Cardiac muscle cell (in vitro differentiated cells and primary cell): ENCODE measurements around the gene PARP8. TPM values are rescaled to one million over a fixed set of nuclear protein-coding genes. Genes with fewer than 3 reads are reported as not detected.

ENCODE experiments used
- DNase-seq, 2 donors: peaks; one replicate each; pipeline versions ENCODE4 v3.0.0 to v3.0.0-alpha.2; 2010 to 2017; ENCODE audit warnings: low read depth in 1 of 2, low spot score in 1 of 2
- H3K27ac ChIP-seq: fragments of 200-600 bp; sonication (generic); 2 replicates; pipeline ENCODE4 v1.5.1; 2016
- H3K27me3 ChIP-seq: fragments of 200-600 bp; sonication (generic); 2 replicates; pipeline ENCODE4 v1.6.0; 2016; ENCODE audit warnings: control low read depth
- H3K36me3 ChIP-seq: fragments of 200-600 bp; sonication (generic); 2 replicates; pipeline ENCODE4 v1.5.1; 2016; ENCODE audit warnings: control low read depth
- H3K4me1 ChIP-seq: fragments of 200-600 bp; sonication (generic); 2 replicates; pipeline ENCODE4 v1.8.1; 2017; ENCODE audit warnings: low read depth, mild to moderate bottlenecking, mixed run types
- H3K4me3 ChIP-seq: fragments of 200-600 bp; sonication (generic); 2 replicates; pipeline ENCODE4 v1.5.1; 2016; ENCODE audit warnings: mild to moderate bottlenecking
- H3K9me3 ChIP-seq: fragments of 200-600 bp; sonication (generic); 2 replicates; pipeline ENCODE4 v1.5.1; 2017; ENCODE audit warnings: low read depth, mild to moderate bottlenecking, control low read depth
- CTCF ChIP-seq: IDR thresholded peaks from 2 replicates; pipeline ENCODE4 v1.5.1; 2012; ENCODE audit warnings: low read depth, mild to moderate bottlenecking, low read length
- polyA plus RNA-seq: library from polyadenylated mRNA; unstranded; fragments of >200 nt; fragmentation: Nextera tagmentation; extraction: Ambion mirVana; gene quantifications from 2 replicates; pipeline ENCODE4 v1.2.1, GENCODE V29; 2016
- total RNA-seq: library from RNA; depleted of rRNA; stranded (reverse); fragments of >200 nt; gene quantifications from 2 replicates; pipeline ENCODE4 v1.2.3, GENCODE V29; 2016

Gene PARP8
- total and polyA plus RNA-seq, 2 experiments from 2014 or later, result 18.2 to 19.8 TPM

- no peak for TF ChIP-seq CTCF
- Histone ChIP-seq H3K9me3 (no peaks in the 10 kb centered on the region), H3K4me1 (no peaks in the 10 kb centered on the region), H3K27me3 (peaks cover 3% of the 10 kb centered on the region), H3K36me3 (no peaks in the 10 kb centered on the region), H3K27ac (no peak overlapping the region), H3K4me3 (no peak overlapping the region)
- DNase-seq, result no peak
Observed at GRCh38 chr5:50849554-50849953, 183.1 kb downstream of the PARP8 start.

- Histone ChIP-seq H3K9me3 (no peaks in the 10 kb centered on the region), H3K4me1 (no peaks in the 10 kb centered on the region), H3K4me3 (no peak overlapping the region), H3K27me3 (peaks cover 3% of the 10 kb centered on the region), H3K36me3 (no peaks in the 10 kb centered on the region), H3K27ac (no peak overlapping the region)
- TF ChIP-seq CTCF, result no peak
- DNase-seq, result no peak
Observed at GRCh38 chr5:50853151-50853550, 186.7 kb downstream of the PARP8 start.

- Histone ChIP-seq H3K9me3 (no peaks in the 10 kb centered on the region), H3K27ac (no peak overlapping the region), H3K36me3 (no peaks in the 10 kb centered on the region), H3K27me3 (peaks cover 3% of the 10 kb centered on the region), H3K4me1 (no peaks in the 10 kb centered on the region), H3K4me3 (no peak overlapping the region)
- no peak for TF ChIP-seq CTCF
- DNase-seq, result no peak
Observed at GRCh38 chr5:50854082-50854481, 187.6 kb downstream of the PARP8 start.

GRCh38 chr5:50855001-50855400 lies 188.6 kb downstream of the PARP8 start:
- no peak for TF ChIP-seq CTCF
- Histone ChIP-seq H3K36me3 (no peaks in the 10 kb centered on the region), H3K27ac (no peak overlapping the region), H3K4me3 (no peak overlapping the region), H3K9me3 (no peaks in the 10 kb centered on the region), H3K27me3 (peaks cover 3% of the 10 kb centered on the region), H3K4me1 (no peaks in the 10 kb centered on the region)
- no peak for DNase-seq

GRCh38 chr5:50856401-50857119 lies 190.1 kb downstream of the PARP8 start:
- no peaks in the 10 kb centered on the region for H3K27me3 ChIP-seq
- no peak for TF ChIP-seq CTCF

More at GRCh38 chr5:50856401-50857119, 190.1 kb downstream of the PARP8 start:
- no peak for DNase-seq
- no peaks in the 10 kb centered on the region for H3K36me3 ChIP-seq
- no peak overlapping the region for H3K27ac ChIP-seq
- no peaks in the 10 kb centered on the region for H3K4me1 ChIP-seq
- no peaks in the 10 kb centered on the region for H3K9me3 ChIP-seq
- no peak overlapping the region for H3K4me3 ChIP-seq
